GM12878 (cell line): ENCODE data around the gene TADA2A. TPM values are rescaled to one million over a fixed set of nuclear protein-coding genes. Genes with fewer than 3 reads are reported as not detected.

ENCODE experiments used
- ATAC-seq: fragments of 200-7000 bp; cut with Tn5 transposase; 3 replicates; pipeline ENCODE4 v1.9.1; 2020; ENCODE audit warnings: mild to moderate bottlenecking, moderate library complexity
- BruUV-seq: library from RNA; stranded (reverse); fragments of 400-500 nt; replicated peaks from 2 replicates; lab custom pipeline; 2021; lab: Mats Ljungman, UMichigan
- CTCF ChIA-PET: fragments of 300-600 bp; sonication (Branson Sonifier 250); formaldehyde crosslinking; extraction: SDS; loops from one replicate; lab custom pipeline; 2021; ENCODE audit warnings: inconsistent platforms; lab: Yijun Ruan, JAX
- POLR2A ChIA-PET: fragments of 350-600 bp; formaldehyde crosslinking; extraction: SDS; loops from one replicate; lab custom pipeline; 2021; ENCODE audit warnings: inconsistent platforms; lab: Charles Lee
- RAD21 ChIA-PET: fragments of 300-600 bp; sonication (Branson Sonifier 250); formaldehyde crosslinking; loops from one replicate; lab custom pipeline; 2023; ENCODE audit warnings: antibody characterized with exemption; ENCODE audit not compliant: unreplicated experiment; lab: Charles Lee
- SMC1A ChIA-PET: fragments of 300-600 bp; sonication (Branson Sonifier 250); formaldehyde crosslinking; loops from one replicate; lab custom pipeline; 2023; ENCODE audit not compliant: unreplicated experiment, uncharacterized antibody; lab: Charles Lee
- DNase-seq: peaks from one replicate; pipeline ENCODE4 v3.0.0-alpha.2; 2011; ENCODE audit warnings: low read depth, low spot score
- FAIRE-seq: peaks from 3 replicates; lab custom pipeline; 2011; peaks lifted over from hg19 to GRCh38; lab: Jason Lieb, UNC
- H2AFZ ChIP-seq: 2 replicates; pipeline ENCODE4 v1.6.0; 2011; ENCODE audit warnings: low read depth, low read length, control low read depth; ENCODE audit not compliant: control insufficient read depth
- H3K27ac ChIP-seq: 2 replicates; pipeline ENCODE4 v1.5.1; 2011; ENCODE audit warnings: control low read depth; ENCODE audit not compliant: control insufficient read depth, insufficient read depth
- H3K27me3 ChIP-seq, 2 experiments: replicated peaks in 1 of 2; 2 replicates each; pipeline versions ENCODE4 v1.6.0 to v1.6.1; 2011; ENCODE audit warnings: low read length in 1 of 2; ENCODE audit not compliant: control insufficient read depth in 2 of 2, insufficient read depth in 2 of 2
- H3K36me3 ChIP-seq, 2 experiments: 2 replicates each; pipeline ENCODE4 v1.5.1; 2011; ENCODE audit warnings: low read length in 1 of 2; ENCODE audit not compliant: control insufficient read depth in 2 of 2, insufficient read depth in 2 of 2
- H3K4me1 ChIP-seq: 2 replicates; pipeline ENCODE4 v1.6.1; 2011; ENCODE audit warnings: mild to moderate bottlenecking, low read length, moderate library complexity, mixed read lengths; ENCODE audit not compliant: control insufficient read depth, insufficient read depth
- H3K4me2 ChIP-seq: 2 replicates; pipeline ENCODE4 v1.6.0; 2011; ENCODE audit warnings: control low read depth; ENCODE audit not compliant: control insufficient read depth, insufficient read depth
- H3K4me3 ChIP-seq: fragments of 200-600 bp; sonication (generic); 2 replicates; pipeline ENCODE4 v1.5.1; 2016
- H3K79me2 ChIP-seq: 2 replicates; pipeline ENCODE4 v1.6.0; 2011; ENCODE audit warnings: low read length; ENCODE audit not compliant: control insufficient read depth, insufficient read depth
- H3K9ac ChIP-seq: 2 replicates; pipeline ENCODE4 v1.8.0; 2011; ENCODE audit warnings: low read length, control low read depth, mixed read lengths; ENCODE audit not compliant: control insufficient read depth, insufficient read depth
- H3K9me3 ChIP-seq: replicated peaks from 3 replicates; pipeline ENCODE4 v1.5.1; 2011; ENCODE audit warnings: mild to moderate bottlenecking, low read length; ENCODE audit not compliant: control insufficient read depth, insufficient read depth
- H4K20me1 ChIP-seq: 2 replicates; pipeline ENCODE4 v1.6.0; 2011; ENCODE audit not compliant: control insufficient read depth, insufficient read depth
- JUNB ChIP-seq: IDR thresholded peaks from 2 replicates; pipeline ENCODE4 v1.6.1; 2016; ENCODE audit warnings: antibody characterized with exemption, mild to moderate bottlenecking
- NFYA ChIP-seq: IDR thresholded peaks from 2 replicates; pipeline ENCODE4 v1.6.1; 2011; ENCODE audit warnings: low read depth, mild to moderate bottlenecking, low read length, improper control_type of control experiment, borderline replicate concordance
- RB1 ChIP-seq: fragments of 450-650 bp; formaldehyde crosslinking; IDR thresholded peaks from 2 replicates; pipeline ENCODE4 v1.6.1; 2017; ENCODE audit warnings: mild to moderate bottlenecking, borderline replicate concordance
- WRNIP1 ChIP-seq: IDR thresholded peaks from 2 replicates; pipeline ENCODE4 v1.6.1; 2011; ENCODE audit warnings: low read depth, low read length, improper control_type of control experiment, borderline replicate concordance
- YY1 ChIP-seq: IDR thresholded peaks from 2 replicates; pipeline ENCODE4 v1.6.1; 2011; ENCODE audit warnings: low read depth, mild to moderate bottlenecking, low read length
- ZBTB33 ChIP-seq: fragments of 450-650 bp; IDR thresholded peaks from 2 replicates; pipeline ENCODE4 v1.6.1; 2017; ENCODE audit warnings: mild to moderate bottlenecking
- WGBS: methylation state at CpG from one replicate; pipeline ENCODE4 v1.1.6; 2016; ENCODE audit warnings: low lambda C conversion rate; ENCODE audit not compliant: insufficient replicate concordance, insufficient coverage; ENCODE audit errors: missing lambda C conversion rate; 5-methylcytosine and 5-hydroxymethylcytosine counted together
- in situ Hi-C: fragments of 300-500 bp; cut with MboI; formaldehyde crosslinking; loops from 9 replicates; pipeline ENCODE4 v1.14.3; 2018; ENCODE audit warnings: mixed read lengths
- intact Hi-C: fragments of 100-400 bp; cut with micrococcal nuclease; formaldehyde crosslinking; loops from one replicate; pipeline ENCODE4 v1.14.2; 2022; ENCODE audit not compliant: unreplicated experiment
- polyA plus RNA-seq, 11 experiments: library from polyadenylated mRNA; depleted of rRNA in 4 of 11; unstranded in 6 of 11; stranded (reverse) in 5 of 11; fragments of >200 nt; fragmentation: Nextera tagmentation in 4 of 11; fragmentation: Illumina TruSeq in 1 of 11; extraction: Ambion mirVana in 4 of 11; extraction: Trizol in 1 of 11; gene quantifications; 1 replicate in 1 of 11; 2 replicates in 10 of 11; pipeline versions ENCODE4 v1.2.1 to v1.2.3, GENCODE V29; 2011 to 2016; ENCODE audit warnings: inconsistent platforms in 2 of 11, missing spikeins in 2 of 11, low read depth in 1 of 11
- total RNA-seq, 4 experiments: library from RNA; depleted of rRNA in 3 of 4; stranded (reverse); fragments of >200 nt in 3 of 4; fragmentation: Illumina TruSeq in 1 of 4; extraction: Trizol in 1 of 4; gene quantifications; 2 replicates each; pipeline versions ENCODE4 v1.2.1 to v1.2.3, GENCODE V29; 2013 to 2021

Gene TADA2A
- total and polyA plus RNA-seq, 10 of the 15 experiments (the other 5 are each of a cell fraction or from before 2014, with no cell fraction given) = 19.6 to 43.8 (median 34.1) TPM

GRCh38 chr17:37493249-37494027 is 86.8 kb downstream of the TADA2A start:
- TF ChIP-seq NFYA = no peak
- TF ChIP-seq YY1 = no peak
- Histone ChIP-seq H3K4me2 (no peak overlapping the region), H3K27me3 (no peaks in the 10 kb centered on the region), H2AFZ (no peak overlapping the region), H3K9me3 (no peaks in the 10 kb centered on the region), H4K20me1 (no peaks in the 10 kb centered on the region), H3K4me1 (peaks cover 12% of the 10 kb centered on the region), H3K36me3 (no peaks in the 10 kb centered on the region), H3K27ac (no peak overlapping the region), H3K79me2 (peaks cover 13% of the 10 kb centered on the region), H3K9ac (no peak overlapping the region), H3K4me3 (no peak overlapping the region)
- intact Hi-C loops = loop anchor here (5.0 kb wide), 1 partner anchor 86 kb away; the partner anchor contains the start of genes ACACA and TADA2A
- RAD21 ChIA-PET = no interaction called here
- DNase-seq = no peak
- SMC1A ChIA-PET = interaction anchor here (1.1 to 1.5 kb wide), 2 partner anchors 63 to 153 kb away, joined by 3 to 4 read pairs; no protein-coding TSS in a partner anchor
- POLR2A ChIA-PET = interaction anchor here (0.7 kb wide), 3 partner anchors 11 to 120 kb away, joined by 3 to 7 read pairs (median 3); no protein-coding TSS in a partner anchor
- in situ Hi-C loops = no loop called here
- no TSS peak for BruUV-seq
- FAIRE-seq = no peak
- CTCF ChIA-PET = no interaction called here
- WGBS = 100% methylated on average over 2 of the region's 2 CpGs
- no peak for ATAC-seq

- no peak for FAIRE-seq
- Histone ChIP-seq H4K20me1 (no peaks in the 10 kb centered on the region), H3K4me2 (no peak overlapping the region), H3K4me3 (no peak overlapping the region), H3K9me3 (no peaks in the 10 kb centered on the region), H3K27me3 (no peaks in the 10 kb centered on the region), H3K4me1 (peaks cover 3% of the 10 kb centered on the region; the same call in 1 of the 2 replicates), H3K36me3 (no peaks in the 10 kb centered on the region), H3K27ac (no peak overlapping the region), H3K79me2 (peaks cover 13% of the 10 kb centered on the region), H2AFZ (no peak overlapping the region), H3K9ac (no peak overlapping the region)
- RAD21 ChIA-PET = no interaction called here
- in situ Hi-C loops = no loop called here
- 84% methylated on average over 3 of the region's 3 CpGs for WGBS
- TF ChIP-seq JUNB = no peak
- TF ChIP-seq ZBTB33 = no peak
- TF ChIP-seq RB1 = no peak
- TF ChIP-seq WRNIP1 = no peak
- CTCF ChIA-PET = no interaction called here
- SMC1A ChIA-PET = interaction anchor here (0.6 to 1.1 kb wide), 5 partner anchors 8 to 916 kb away, joined by 3 to 4 read pairs (median 3); no protein-coding TSS in a partner anchor
- POLR2A ChIA-PET = interaction anchor here (0.5 to 0.7 kb wide), 3 partner anchors 12 to 121 kb away, joined by 3 read pairs; no protein-coding TSS in a partner anchor
- no peak for ATAC-seq
- BruUV-seq = no TSS peak
- intact Hi-C loops = loop anchor here (5.0 kb wide), 1 partner anchor 87 kb away; the partner anchor contains the start of genes ACACA and TADA2A
- DNase-seq = no peak
Measured at GRCh38 chr17:37494401-37494831, 87.7 kb downstream of the TADA2A start.
